A549 (cell line): ENCODE data around the gene ATF6B. TPM values are rescaled to one million over a fixed set of nuclear protein-coding genes. Genes with fewer than 3 reads are reported as not detected.

Experiments used
- ATAC-seq, 2 experiments: fragments of 200-7000 bp in 1 of 2; fragments of >200 bp in 1 of 2; cut with Nextera tagmentation in 1 of 2; cut with Tn5 transposase in 1 of 2; 3 replicates each; pipeline versions ENCODE4 v1.8.0 to v1.9.1; 2018 to 2020; ENCODE audit warnings: mild to moderate bottlenecking in 1 of 2, moderate library complexity in 1 of 2
- CTCF ChIA-PET: fragments of 300-600 bp; sonication (Branson Sonifier 250); formaldehyde crosslinking; extraction: SDS; loops from one replicate; lab custom pipeline; 2021; ENCODE audit warnings: antibody characterized with exemption, inconsistent platforms; lab: Yijun Ruan, JAX
- POLR2A ChIA-PET: fragments of 350-600 bp; formaldehyde crosslinking; extraction: SDS; loops from one replicate; lab custom pipeline; 2021; ENCODE audit warnings: antibody characterized with exemption, inconsistent platforms; lab: Yijun Ruan, JAX
- DNase-seq, 2 experiments: peaks; one replicate each; pipeline versions ENCODE4 v3.0.0 to v3.0.0-alpha.2; 2011 to 2016; ENCODE audit warnings: low read depth in 1 of 2, low spot score in 1 of 2
- FAIRE-seq: peaks from 2 replicates; lab custom pipeline; 2011; peaks lifted over from hg19 to GRCh38; lab: Jason Lieb, UNC
- H3K27ac ChIP-seq, 2 experiments: fragments of >200 bp; sonication (Bioruptor Twin); formaldehyde crosslinking; 3 replicates each; pipeline ENCODE4 v1.5.1; 2016 to 2017
- H3K4me1 ChIP-seq: fragments of >200 bp; sonication (Bioruptor Twin); formaldehyde crosslinking; 3 replicates; pipeline ENCODE4 v1.6.1; 2016
- H3K4me2 ChIP-seq: fragments of >200 bp; sonication (Bioruptor Twin); formaldehyde crosslinking; 3 replicates; pipeline ENCODE4 v1.6.1; 2016
- H3K4me3 ChIP-seq: fragments of >200 bp; sonication (Bioruptor Twin); formaldehyde crosslinking; 3 replicates; pipeline ENCODE4 v1.5.1; 2016
- H3K9me3 ChIP-seq: fragments of >200 bp; sonication (Bioruptor Twin); formaldehyde crosslinking; 3 replicates; pipeline ENCODE4 v1.6.1; 2016
- CHD2 ChIP-seq: fragments of 150-350 bp; IDR thresholded peaks from 2 replicates; pipeline ENCODE4 v1.6.1; 2014; ENCODE audit warnings: low read length; ENCODE audit not compliant: partially characterized antibody
- EHF ChIP-seq: fragments of 250-450 bp; sonication (Bioruptor Pico); IDR thresholded peaks from 2 replicates; pipeline ENCODE4 v1.5.0; 2020; ENCODE audit warnings: mild to moderate bottlenecking
- EHMT2 ChIP-seq: fragments of 200-600 bp; sonication (generic); IDR thresholded peaks from 2 replicates; pipeline ENCODE4 v1.6.1; 2016; ENCODE audit warnings: antibody characterized with exemption, low read depth, mild to moderate bottlenecking, moderate library complexity
- FOSB ChIP-seq: fragments of 250-450 bp; sonication (Bioruptor Pico); IDR thresholded peaks from 2 replicates; pipeline ENCODE4 v1.5.0; 2020; ENCODE audit warnings: mild to moderate bottlenecking, moderate library complexity
- GATA3 ChIP-seq: IDR thresholded peaks from 2 replicates; pipeline ENCODE4 v1.6.1; 2012; ENCODE audit warnings: borderline replicate concordance
- HDAC2 ChIP-seq: fragments of 200-600 bp; sonication (generic); IDR thresholded peaks from 2 replicates; pipeline ENCODE4 v1.6.1; 2016
- HES2 ChIP-seq: fragments of >200 bp; sonication (Bioruptor Twin); formaldehyde crosslinking; IDR thresholded peaks from 2 replicates; pipeline ENCODE4 v1.6.1; 2016
- HEYL ChIP-seq: fragments of 250-450 bp; sonication (Bioruptor Pico); IDR thresholded peaks from 2 replicates; pipeline ENCODE4 v1.8.0; 2021; ENCODE audit warnings: mild to moderate bottlenecking, moderate library complexity
- HOXA7 ChIP-seq: fragments of 250-450 bp; sonication (Bioruptor Pico); IDR thresholded peaks from 2 replicates; pipeline ENCODE4 v1.5.0; 2020; ENCODE audit warnings: mild to moderate bottlenecking, moderate library complexity
- HOXB13 ChIP-seq: fragments of 250-450 bp; sonication (Bioruptor Pico); IDR thresholded peaks from 2 replicates; pipeline ENCODE4 v1.5.0; 2020; ENCODE audit warnings: low read depth, mild to moderate bottlenecking, moderate library complexity
- KDM1A ChIP-seq: fragments of 200-600 bp; sonication (generic); IDR thresholded peaks from 2 replicates; pipeline ENCODE4 v1.6.1; 2016; ENCODE audit warnings: low read depth, mild to moderate bottlenecking
- MAFK ChIP-seq: fragments of 450-650 bp; IDR thresholded peaks from 2 replicates; pipeline ENCODE4 v1.6.1; 2014; ENCODE audit not compliant: partially characterized antibody
- NPAS2 ChIP-seq: fragments of 250-450 bp; sonication (Bioruptor Pico); IDR thresholded peaks from 2 replicates; pipeline ENCODE4 v1.8.0; 2022; ENCODE audit warnings: mild to moderate bottlenecking, moderate library complexity, borderline replicate concordance
- PHF8 ChIP-seq: fragments of 200-600 bp; sonication (generic); IDR thresholded peaks from 2 replicates; pipeline ENCODE4 v1.6.1; 2016; ENCODE audit warnings: low read depth, mild to moderate bottlenecking, antibody characterized with exemption, moderate library complexity, borderline replicate concordance
- RAD21 ChIP-seq, 2 experiments: fragments of >200 bp in 1 of 2; sonication (Bioruptor Twin) in 1 of 2; formaldehyde crosslinking in 1 of 2; IDR thresholded peaks in 1 of 2; conservative IDR thresholded peaks in 1 of 2; 2 replicates in 1 of 2; 3 replicates in 1 of 2; pipeline ENCODE4 v1.6.1; 2012 to 2018; ENCODE audit warnings: inconsistent platforms in 1 of 2
- RFX5 ChIP-seq: fragments of 450-650 bp; IDR thresholded peaks from 2 replicates; pipeline ENCODE4 v1.7.1; 2014; ENCODE audit warnings: antibody characterized with exemption, mild to moderate bottlenecking, moderate library complexity
- RNF2 ChIP-seq: fragments of 200-600 bp; sonication (generic); IDR thresholded peaks from 2 replicates; pipeline ENCODE4 v1.6.1; 2016; ENCODE audit warnings: low read depth, mild to moderate bottlenecking, antibody characterized with exemption, moderate library complexity, borderline replicate concordance
- SMC3 ChIP-seq: fragments of >200 bp; sonication (Bioruptor Twin); formaldehyde crosslinking; IDR thresholded peaks from 3 replicates; pipeline ENCODE4 v1.6.1; 2018; ENCODE audit warnings: inconsistent platforms
- SREBF2 ChIP-seq: fragments of 450-650 bp; IDR thresholded peaks from 2 replicates; pipeline ENCODE4 v1.6.1; 2014; ENCODE audit warnings: mild to moderate bottlenecking, moderate library complexity
- ZFP36 ChIP-seq: fragments of 450-650 bp; IDR thresholded peaks from 2 replicates; pipeline ENCODE4 v1.6.1; 2014; ENCODE audit warnings: borderline replicate concordance; ENCODE audit not compliant: partially characterized antibody
- ZSCAN20 ChIP-seq: fragments of 250-450 bp; sonication (Bioruptor Pico); IDR thresholded peaks from 2 replicates; pipeline ENCODE4 v1.8.0; 2022; ENCODE audit warnings: mild to moderate bottlenecking, moderate library complexity
- WGBS: methylation state at CpG from one replicate; pipeline ENCODE4 v1.1.6; 2017; ENCODE audit errors: missing lambda C conversion rate; 5-methylcytosine and 5-hydroxymethylcytosine counted together
- polyA plus RNA-seq, 4 experiments: library from polyadenylated mRNA; depleted of rRNA in 3 of 4; stranded (reverse); fragments of >200 nt; fragmentation: RNase III in 1 of 4; extraction: RNeasy Plus Mini Kit Qiagen cat#74134 plus additional on column Dnase treatment in 1 of 4; gene quantifications; 2 replicates in 3 of 4; 3 replicates in 1 of 4; pipeline ENCODE4 v1.2.3, GENCODE V29; 2011 to 2017
- TF ChIP-seq, protein P1 (sequence below): IDR thresholded peaks from 2 replicates; pipeline ENCODE4 v1.6.1; 2012
- TF ChIP-seq, protein P2 (sequence below): IDR thresholded peaks from 2 replicates; pipeline ENCODE4 v1.6.1; 2012
- TF ChIP-seq, protein P3 (sequence below): fragments of 150-350 bp; IDR thresholded peaks from 2 replicates; pipeline ENCODE4 v1.6.1; 2014; ENCODE audit warnings: low read depth, mild to moderate bottlenecking, low read length

Gene ATF6B
- polyA plus RNA-seq, 2 of the 4 experiments (the other 2 are of a cell fraction): 19.3 to 29.0 TPM

- CTCF ChIA-PET: interaction anchor here (1.4 to 6.2 kb wide), 3 partner anchors 15 to 30 kb away, joined by 3 to 41 read pairs (median 6); partner anchors contain the start of gene ATF6B
- FAIRE-seq: no peak
Measured at GRCh38 chr6:32113386-32114352, 14.4 kb downstream of the ATF6B start.

GRCh38 chr6:32112431-32112980, 15.5 kb downstream of the ATF6B start:
- DNase-seq (no peak), FAIRE-seq (no peak), ATAC-seq (no peak)
- TF ChIP-seq HES2 (no peak), NPAS2 (CRISPR knock-in tag) (no peak), SMC3 (no peak), RAD21 (conservative IDR thresholded peaks at IDR 0.05 in 1 of 2, IDR thresholded peaks at IDR 0.05 in 1 of 2) (no peak), PHF8 (no peak), HDAC2 (no peak), SREBF2 (no peak), FOSB (CRISPR knock-in tag) (no peak), EHF (CRISPR knock-in tag) (no peak), MAFK (no peak), ZSCAN20 (CRISPR knock-in tag) (no peak), HOXA7 (CRISPR knock-in tag) (no peak), HOXB13 (CRISPR knock-in tag) (no peak)
- TF ChIP-seq, protein P1, sequence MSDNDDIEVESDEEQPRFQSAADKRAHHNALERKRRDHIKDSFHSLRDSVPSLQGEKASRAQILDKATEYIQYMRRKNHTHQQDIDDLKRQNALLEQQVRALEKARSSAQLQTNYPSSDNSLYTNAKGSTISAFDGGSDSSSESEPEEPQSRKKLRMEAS: no peak
- whole genome bisulfite sequencing: 86% methylated on average over 9 of the region's 9 CpGs
- Histone ChIP-seq H3K4me2 (no peak overlapping the region), H3K27ac (no peak overlapping the region), H3K4me3 (no peak overlapping the region), H3K9me3 (no peaks in the 10 kb centered on the region), H3K4me1 (peaks cover 25% of the 10 kb centered on the region)
- POLR2A ChIA-PET: no interaction called here
- CTCF ChIA-PET: no interaction called here

More at GRCh38 chr6:32113386-32114352, 14.4 kb downstream of the ATF6B start:
- H3K27ac ChIP-seq: no peak overlapping the region
- POLR2A ChIA-PET: interaction anchor here (0.6 to 2.1 kb wide), 2 partner anchors 64 to 134 kb away, joined by 3 to 5 read pairs; no protein-coding TSS in a partner anchor
- ATAC-seq (peak; percentile 64 to 76; a peak in 5 of 6 replicates), DNase-seq (peak; percentile 34 to 73)
- no peaks in the 10 kb centered on the region for H3K9me3 ChIP-seq
- no peak for TF ChIP-seq FOSB (CRISPR knock-in tag)
- peak in 1 of 2 experiments; percentile 19; a peak in 1 of 5 replicates for TF ChIP-seq RAD21 (conservative IDR thresholded peaks at IDR 0.05 in 1 of 2, IDR thresholded peaks at IDR 0.05 in 1 of 2)
- 88% methylated on average over 9 of the region's 9 CpGs for WGBS
- H3K4me2 ChIP-seq: no peak overlapping the region
- peaks cover 13% of the 10 kb centered on the region; the same call in 1 of the 3 replicates for H3K4me1 ChIP-seq
- no peak overlapping the region for H3K4me3 ChIP-seq

DNA sequence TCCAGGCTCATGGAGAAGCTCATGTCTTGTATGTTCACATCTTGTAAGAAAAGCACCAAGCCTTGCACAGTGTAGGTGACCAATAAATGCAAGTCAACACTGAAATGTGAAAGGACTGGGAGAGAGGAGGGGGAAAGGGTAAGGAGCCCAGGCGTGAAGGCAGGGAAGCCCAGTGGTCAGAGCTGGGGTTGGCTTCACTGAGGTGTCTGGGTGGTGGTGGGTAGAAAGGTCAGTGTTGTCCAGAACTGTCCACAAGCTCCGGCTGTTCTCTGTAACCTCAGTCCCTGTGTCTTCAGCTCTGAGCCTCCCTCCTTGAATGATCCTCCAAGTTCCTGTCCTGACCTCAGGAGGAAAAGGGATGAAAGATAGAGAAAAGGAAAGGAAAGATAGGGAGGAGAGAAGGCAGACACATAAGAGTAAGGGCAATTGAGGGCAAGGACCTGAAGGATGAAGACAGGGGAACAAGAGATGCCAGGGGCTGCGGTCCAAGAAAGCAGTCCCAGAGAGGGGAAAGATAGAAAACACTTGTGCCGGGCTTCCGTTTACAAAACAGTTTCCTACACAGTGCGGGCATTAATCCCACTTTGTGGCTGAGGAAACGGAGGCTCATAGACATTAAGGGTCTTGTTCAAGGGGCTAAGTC, 16.5 kb downstream of the ATF6B start:
- POLR2A ChIA-PET: no interaction called here
- H3K9me3 ChIP-seq: no peaks in the 10 kb centered on the region
- DNase-seq: no peak
- TF ChIP-seq HOXB13 (CRISPR knock-in tag): no peak
- ATAC-seq: no peak
- H3K4me3 ChIP-seq: no peak overlapping the region
- peaks cover 28% of the 10 kb centered on the region for H3K4me1 ChIP-seq
- no peak overlapping the region for H3K27ac ChIP-seq
- no peak overlapping the region for H3K4me2 ChIP-seq
- WGBS: 83% methylated on average over 7 of the region's 7 CpGs
- CTCF ChIA-PET: no interaction called here
- no peak for FAIRE-seq

DNA sequence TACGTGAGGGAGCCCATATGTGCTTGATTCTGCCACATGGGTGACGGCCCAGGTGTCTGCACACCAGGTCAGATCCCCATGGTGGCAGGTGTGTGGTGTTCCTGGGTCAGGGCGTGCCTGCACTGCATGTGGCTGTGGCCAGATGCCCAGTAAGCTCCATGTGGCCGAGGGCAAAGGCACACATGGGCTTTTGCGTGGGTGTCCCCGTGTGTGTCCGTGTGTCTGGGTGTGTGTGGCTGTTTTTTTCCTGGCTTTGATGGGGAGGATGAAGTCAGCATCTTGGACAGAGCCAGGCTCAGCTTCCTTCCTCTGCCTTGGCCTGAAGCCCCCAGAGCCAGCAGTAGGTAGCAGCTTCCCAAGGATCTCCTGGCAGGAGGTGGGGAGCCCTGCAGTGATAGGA, 17.4 kb downstream of the ATF6B start:
- Histone ChIP-seq H3K4me3 (no peak overlapping the region), H3K27ac (no peak overlapping the region), H3K4me2 (no peak overlapping the region), H3K9me3 (no peaks in the 10 kb centered on the region), H3K4me1 (peaks cover 28% of the 10 kb centered on the region)
- no peak for TF ChIP-seq FOSB (CRISPR knock-in tag)
- TF ChIP-seq EHF (CRISPR knock-in tag): no peak
- TF ChIP-seq SREBF2: no peak
- TF ChIP-seq CHD2: no peak
- no peak for TF ChIP-seq RNF2
- TF ChIP-seq, protein P2, sequence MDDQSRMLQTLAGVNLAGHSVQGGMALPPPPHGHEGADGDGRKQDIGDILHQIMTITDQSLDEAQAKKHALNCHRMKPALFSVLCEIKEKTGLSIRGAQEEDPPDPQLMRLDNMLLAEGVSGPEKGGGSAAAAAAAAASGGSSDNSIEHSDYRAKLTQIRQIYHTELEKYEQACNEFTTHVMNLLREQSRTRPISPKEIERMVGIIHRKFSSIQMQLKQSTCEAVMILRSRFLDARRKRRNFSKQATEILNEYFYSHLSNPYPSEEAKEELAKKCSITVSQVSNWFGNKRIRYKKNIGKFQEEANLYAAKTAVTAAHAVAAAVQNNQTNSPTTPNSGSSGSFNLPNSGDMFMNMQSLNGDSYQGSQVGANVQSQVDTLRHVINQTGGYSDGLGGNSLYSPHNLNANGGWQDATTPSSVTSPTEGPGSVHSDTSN: no peak
- TF ChIP-seq, protein P3, sequence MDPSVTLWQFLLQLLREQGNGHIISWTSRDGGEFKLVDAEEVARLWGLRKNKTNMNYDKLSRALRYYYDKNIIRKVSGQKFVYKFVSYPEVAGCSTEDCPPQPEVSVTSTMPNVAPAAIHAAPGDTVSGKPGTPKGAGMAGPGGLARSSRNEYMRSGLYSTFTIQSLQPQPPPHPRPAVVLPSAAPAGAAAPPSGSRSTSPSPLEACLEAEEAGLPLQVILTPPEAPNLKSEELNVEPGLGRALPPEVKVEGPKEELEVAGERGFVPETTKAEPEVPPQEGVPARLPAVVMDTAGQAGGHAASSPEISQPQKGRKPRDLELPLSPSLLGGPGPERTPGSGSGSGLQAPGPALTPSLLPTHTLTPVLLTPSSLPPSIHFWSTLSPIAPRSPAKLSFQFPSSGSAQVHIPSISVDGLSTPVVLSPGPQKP: no peak
- no peak for TF ChIP-seq SMC3
- TF ChIP-seq GATA3: no peak
- TF ChIP-seq HDAC2: no peak
- TF ChIP-seq ZFP36: no peak
- no peak for TF ChIP-seq KDM1A
- no peak for TF ChIP-seq HEYL (CRISPR knock-in tag)
- TF ChIP-seq EHMT2: no peak
- no peak for TF ChIP-seq RFX5
- DNase-seq: no peak
- 80% methylated on average over 1 of the region's 7 CpGs for WGBS
- no peak for ATAC-seq
- no peak for FAIRE-seq
- POLR2A ChIA-PET: no interaction called here
- CTCF ChIA-PET: interaction anchor here (0.9 to 5.5 kb wide), 5 partner anchors 7 to 87 kb away, joined by 3 to 39 read pairs (median 4); no protein-coding TSS in a partner anchor
